ENCODE results near the gene PPM1L.

DNA sequence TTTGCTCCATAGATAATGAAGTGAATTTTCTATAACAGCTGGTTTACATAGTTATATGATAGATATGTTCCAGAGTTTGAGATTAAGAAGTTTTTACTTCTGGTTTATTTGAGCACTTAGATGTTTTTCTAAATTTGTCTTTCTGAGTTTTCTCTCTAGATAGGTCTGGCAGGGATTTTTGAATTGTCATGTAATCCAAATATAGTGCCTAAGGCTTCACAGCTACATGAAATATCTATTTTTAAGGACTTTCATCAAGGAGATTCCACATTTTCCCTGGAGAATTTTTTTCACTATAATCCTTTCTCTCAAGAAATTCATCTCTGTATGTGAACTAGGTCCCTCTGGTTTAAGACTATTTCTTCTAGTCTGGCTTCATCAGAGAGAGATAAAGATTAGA lies 12.0 kb downstream of the PPM1L start:
- TF ChIP-seq, protein P1, sequence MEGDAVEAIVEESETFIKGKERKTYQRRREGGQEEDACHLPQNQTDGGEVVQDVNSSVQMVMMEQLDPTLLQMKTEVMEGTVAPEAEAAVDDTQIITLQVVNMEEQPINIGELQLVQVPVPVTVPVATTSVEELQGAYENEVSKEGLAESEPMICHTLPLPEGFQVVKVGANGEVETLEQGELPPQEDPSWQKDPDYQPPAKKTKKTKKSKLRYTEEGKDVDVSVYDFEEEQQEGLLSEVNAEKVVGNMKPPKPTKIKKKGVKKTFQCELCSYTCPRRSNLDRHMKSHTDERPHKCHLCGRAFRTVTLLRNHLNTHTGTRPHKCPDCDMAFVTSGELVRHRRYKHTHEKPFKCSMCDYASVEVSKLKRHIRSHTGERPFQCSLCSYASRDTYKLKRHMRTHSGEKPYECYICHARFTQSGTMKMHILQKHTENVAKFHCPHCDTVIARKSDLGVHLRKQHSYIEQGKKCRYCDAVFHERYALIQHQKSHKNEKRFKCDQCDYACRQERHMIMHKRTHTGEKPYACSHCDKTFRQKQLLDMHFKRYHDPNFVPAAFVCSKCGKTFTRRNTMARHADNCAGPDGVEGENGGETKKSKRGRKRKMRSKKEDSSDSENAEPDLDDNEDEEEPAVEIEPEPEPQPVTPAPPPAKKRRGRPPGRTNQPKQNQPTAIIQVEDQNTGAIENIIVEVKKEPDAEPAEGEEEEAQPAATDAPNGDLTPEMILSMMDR (IDR thresholded peaks at IDR 0.05), result no peak
- TF ChIP-seq EZH2 (IDR thresholded peaks at IDR 0.05; ENCODE audit: borderline replicate concordance, insufficient read depth, low read depth, low read length, poor library complexity, severe bottlenecking), result no peak

All from B cell (primary cell).